PC-9 (cell line): ENCODE results near the gene RNF180.

ENCODE experiments used
- EZH2 ChIP-seq: fragments of 200-600 bp; sonication (generic); IDR thresholded peaks from 2 replicates; pipeline ENCODE4 v1.8.0; 2017; ENCODE audit warnings: antibody characterized with exemption, low read depth
- TF ChIP-seq, protein P1 (sequence below): fragments of 200-600 bp; sonication (generic); conservative IDR thresholded peaks from 2 replicates; pipeline ENCODE4 v1.6.1; 2017; ENCODE audit warnings: mixed run types, antibody characterized with exemption, mild to moderate bottlenecking, moderate library complexity

GRCh38 chr5:64344501-64344900 is 178.9 kb downstream of the RNF180 start:
- no peak for TF ChIP-seq EZH2
- TF ChIP-seq, protein P1, sequence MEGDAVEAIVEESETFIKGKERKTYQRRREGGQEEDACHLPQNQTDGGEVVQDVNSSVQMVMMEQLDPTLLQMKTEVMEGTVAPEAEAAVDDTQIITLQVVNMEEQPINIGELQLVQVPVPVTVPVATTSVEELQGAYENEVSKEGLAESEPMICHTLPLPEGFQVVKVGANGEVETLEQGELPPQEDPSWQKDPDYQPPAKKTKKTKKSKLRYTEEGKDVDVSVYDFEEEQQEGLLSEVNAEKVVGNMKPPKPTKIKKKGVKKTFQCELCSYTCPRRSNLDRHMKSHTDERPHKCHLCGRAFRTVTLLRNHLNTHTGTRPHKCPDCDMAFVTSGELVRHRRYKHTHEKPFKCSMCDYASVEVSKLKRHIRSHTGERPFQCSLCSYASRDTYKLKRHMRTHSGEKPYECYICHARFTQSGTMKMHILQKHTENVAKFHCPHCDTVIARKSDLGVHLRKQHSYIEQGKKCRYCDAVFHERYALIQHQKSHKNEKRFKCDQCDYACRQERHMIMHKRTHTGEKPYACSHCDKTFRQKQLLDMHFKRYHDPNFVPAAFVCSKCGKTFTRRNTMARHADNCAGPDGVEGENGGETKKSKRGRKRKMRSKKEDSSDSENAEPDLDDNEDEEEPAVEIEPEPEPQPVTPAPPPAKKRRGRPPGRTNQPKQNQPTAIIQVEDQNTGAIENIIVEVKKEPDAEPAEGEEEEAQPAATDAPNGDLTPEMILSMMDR = no peak
